GM18861 (cell line): Measurements from ENCODE around the gene PRSS50.
"Not testable (repeated sequence)": the region's sequence is repeated elsewhere in the genome, so short reads cannot be mapped to it uniquely, and the experiment has no call there.

ENCODE experiments used
- ATAC-seq: cut with Tn5 transposase; IDR thresholded peaks from one replicate; pipeline ENCODE4 v1.9.1; 2021; ENCODE audit not compliant: unreplicated experiment

Gene PRSS50

DNA sequence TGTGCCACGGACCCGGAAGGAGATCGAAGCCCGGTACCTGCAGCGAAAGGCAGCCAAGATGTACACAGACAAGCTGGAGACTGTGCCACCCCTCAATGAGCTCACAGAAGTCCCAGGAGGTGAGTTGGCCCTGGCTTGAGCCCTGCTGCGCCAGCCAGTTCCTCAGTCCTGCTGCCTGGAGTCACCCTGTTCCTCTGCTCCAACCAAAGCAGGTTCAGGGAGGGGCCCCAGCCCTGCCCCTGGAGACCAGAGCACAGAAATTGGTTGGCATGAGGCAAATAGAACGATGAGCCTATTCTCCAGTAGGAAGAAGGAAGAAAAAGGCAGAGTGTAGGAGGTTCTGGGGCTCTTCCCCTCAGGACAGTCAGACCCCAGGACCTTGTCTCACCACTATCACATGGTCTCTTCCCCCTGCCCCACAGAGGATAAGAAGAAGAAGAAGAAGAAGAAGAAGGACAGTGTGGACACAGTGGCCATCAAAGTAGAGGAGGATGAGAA is 8.5 kb downstream of the PRSS50 start:
- ATAC-seq = no peak

DNA sequence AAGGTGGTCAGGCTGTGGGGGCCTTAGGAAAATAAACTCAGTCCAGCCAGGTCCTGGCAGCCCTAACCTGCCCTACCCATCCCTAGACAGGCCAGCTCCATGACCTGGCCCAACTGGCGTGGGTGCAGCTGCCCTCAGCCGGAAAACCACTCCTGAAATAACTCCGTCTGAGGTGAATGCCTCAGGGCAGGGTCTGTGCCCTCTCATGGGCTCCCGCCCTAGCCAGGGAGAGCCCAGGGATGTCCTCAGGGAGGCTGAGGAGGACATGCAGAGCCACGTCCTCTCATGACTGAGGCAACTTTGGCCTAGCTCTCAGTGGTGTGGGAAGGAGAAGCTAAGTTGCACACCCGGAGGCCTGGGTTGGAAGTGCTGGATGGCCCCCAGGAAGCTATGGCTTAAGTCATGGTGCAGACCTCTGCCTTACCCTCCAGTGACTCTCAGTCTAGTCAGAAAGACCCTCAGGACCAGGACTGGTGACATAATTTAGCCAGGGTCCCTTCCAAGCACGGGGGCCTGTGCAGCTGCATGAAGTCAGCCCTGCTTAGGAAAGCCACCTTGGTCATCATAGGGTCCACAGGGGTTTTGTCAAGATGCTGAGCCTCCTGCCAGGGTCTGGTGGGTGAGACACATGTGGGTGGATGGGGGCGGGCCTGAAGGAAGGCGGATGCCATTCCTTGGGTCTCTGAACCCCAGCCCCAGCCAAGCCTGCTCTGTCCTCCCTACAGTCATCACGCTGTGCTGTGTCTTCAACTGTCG is 9.1 kb downstream of the PRSS50 start:
- no peak for ATAC-seq

DNA sequence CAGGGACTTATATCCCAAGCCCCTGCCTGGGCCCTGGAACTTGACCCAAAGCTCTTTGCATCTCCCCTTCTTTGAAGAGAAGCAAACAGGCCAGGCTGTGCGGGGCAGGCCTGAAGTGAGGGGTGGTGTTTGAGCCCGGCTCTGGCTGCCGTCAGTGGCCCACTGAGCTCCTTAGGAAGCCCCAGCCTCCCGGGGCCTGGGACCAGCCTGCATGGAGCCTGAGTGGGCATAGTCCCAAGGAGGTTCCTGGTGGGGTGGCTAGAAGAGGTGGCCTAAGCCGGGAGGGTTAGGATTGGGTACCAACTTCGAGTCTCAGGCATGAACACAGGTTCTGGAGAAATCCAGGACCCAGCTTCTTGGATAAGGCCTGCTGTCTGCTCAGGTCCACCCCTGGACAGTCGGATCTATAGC is 10.1 kb downstream of the PRSS50 start:
- no peak for ATAC-seq

DNA sequence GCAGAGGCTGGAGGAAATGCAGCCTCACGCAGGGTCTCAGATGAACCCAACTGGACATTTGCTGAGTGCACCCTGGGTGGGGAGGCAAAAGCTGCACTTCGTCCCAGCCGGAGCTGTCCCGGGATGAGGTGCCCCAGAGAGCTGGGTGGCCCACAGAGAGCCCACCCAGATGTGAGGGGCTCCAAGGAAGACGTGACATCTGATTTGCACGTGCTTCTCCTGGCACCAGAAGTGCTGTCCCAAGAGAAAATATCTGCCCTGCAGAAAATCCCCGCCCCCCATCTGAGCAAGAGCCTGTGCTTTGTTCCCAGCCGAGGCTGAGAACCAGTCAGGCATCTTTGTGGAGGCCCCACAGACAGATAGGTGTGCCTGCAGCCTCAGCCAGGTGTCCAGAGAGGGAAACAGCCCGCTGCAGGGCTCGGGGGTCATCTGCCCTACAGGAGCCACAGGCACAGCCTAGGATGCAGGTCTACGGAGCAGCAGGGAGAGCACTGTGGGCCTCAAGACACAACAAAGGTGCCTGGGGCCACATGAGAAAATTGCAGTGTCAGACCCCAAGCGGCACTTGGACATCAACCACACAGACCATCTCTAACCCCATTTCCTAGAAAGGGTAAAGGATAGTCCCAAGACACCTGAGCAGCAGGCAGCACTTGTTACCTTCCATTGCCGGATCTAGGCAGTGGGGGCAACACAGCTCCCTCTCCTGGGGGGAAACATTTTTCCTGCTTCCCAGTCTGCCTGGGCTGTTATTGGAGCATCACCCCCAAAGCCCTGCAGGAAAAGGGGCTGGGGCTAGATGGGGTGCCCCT is 10.7 kb downstream of the PRSS50 start:
- ATAC-seq = no peak

DNA sequence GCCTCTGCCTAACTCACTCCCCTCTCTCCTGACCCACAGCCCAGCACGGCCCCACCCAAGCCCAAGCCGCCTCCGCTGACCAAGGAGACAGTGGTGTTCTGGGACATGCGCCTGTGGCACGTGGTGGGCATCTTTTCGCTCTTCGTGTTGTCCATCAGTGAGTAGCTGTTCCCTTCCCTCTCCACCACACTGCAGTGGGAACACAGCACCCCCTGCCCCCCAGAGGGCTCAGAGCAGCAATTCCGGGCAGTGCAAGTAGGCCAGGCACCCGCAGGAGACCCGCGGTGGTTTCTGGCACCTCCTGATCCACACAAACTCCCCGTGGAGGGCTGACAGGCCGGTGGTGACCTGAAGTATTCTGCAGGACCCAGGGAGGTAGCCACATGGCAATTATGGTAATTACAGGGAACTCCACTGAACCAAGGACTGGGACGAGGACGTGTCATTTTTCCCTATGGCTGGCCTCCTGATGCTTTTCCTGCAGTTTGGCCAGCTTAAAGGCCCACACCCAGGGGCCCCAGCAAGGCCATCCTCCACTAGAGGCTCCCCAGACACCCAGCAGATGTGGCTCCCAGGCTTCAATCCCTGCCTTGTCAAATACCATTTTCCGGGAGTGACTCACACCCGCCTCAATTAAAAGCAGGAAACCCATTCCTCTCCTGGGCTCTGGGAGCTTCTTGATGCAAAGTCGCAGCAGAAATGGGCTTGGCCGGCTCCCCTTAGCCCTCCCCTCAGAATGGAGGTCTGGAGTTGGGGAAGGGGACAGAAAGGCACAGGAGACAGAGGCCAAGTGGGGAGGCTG is 11.7 kb downstream of the PRSS50 start:
- ATAC-seq = no peak

DNA sequence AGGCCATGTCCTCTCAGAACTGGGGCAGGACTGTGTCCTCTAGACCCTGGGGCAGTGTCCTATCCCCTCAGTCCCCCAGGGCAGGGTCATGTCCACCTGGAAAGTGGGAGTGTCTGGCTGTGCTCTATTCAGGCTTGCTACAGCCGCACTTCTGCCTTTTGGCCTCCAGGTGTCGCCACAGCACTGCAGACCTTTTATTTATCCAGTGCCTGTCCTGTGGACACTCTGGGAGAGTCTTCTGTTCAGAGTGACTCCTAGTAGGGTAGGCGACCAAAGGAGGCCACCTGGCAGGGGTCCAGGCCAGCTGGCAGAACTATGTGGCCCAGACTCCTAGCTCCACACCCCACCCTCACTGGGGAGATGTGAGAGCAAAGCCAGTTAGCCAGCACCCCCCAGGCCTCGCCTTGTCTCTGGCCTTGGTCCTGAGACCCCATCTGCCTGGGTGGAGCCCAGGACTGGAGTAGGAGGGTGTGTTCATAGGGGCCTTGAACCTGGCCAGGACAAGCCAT is 12.6 kb downstream of the PRSS50 start:
- ATAC-seq = no peak

DNA sequence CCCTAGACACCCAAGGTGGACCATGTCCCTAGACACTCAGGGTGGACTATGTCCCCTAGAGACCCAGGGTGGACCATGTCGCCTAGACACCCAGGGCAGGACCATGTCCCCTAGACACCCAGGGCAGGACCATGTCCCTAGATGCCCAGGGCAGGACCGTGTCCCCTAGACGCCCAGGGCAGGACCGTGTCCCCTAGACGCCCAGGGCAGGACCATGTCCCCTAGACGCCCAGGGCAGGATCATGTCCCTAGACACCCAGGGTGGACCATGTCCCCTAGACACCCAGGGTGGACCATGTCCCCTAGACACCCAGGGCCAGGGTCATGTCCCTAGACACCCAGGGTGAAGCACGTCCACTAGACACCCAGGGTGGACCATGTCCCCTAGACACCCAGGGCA is 13.3 kb downstream of the PRSS50 start:
- not testable (repeated sequence) for ATAC-seq

DNA sequence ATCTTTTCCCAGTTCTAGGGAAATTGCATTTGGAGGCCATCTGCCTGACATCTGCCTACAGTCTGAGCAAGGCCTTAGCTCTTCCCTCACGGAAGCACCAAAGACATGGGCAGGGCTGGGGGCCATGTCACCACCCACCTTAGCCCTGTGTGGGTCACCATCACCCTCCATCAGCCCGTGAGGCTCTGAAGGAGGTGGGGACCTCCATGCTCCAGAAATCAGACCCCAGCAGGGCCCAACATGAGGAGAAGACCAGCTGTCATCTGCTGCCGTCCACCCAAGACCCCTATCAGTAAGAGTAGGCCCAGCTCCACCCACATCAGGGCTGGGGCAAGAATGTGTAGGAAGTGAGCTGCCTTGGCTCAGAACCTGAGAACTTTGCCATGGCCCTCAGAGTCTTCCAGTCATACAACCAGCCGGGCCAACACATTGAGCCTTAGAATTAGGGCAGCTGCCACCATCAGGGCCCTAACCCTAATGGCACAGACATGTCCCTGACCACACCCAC is 14.6 kb downstream of the PRSS50 start:
- no peak for ATAC-seq

DNA sequence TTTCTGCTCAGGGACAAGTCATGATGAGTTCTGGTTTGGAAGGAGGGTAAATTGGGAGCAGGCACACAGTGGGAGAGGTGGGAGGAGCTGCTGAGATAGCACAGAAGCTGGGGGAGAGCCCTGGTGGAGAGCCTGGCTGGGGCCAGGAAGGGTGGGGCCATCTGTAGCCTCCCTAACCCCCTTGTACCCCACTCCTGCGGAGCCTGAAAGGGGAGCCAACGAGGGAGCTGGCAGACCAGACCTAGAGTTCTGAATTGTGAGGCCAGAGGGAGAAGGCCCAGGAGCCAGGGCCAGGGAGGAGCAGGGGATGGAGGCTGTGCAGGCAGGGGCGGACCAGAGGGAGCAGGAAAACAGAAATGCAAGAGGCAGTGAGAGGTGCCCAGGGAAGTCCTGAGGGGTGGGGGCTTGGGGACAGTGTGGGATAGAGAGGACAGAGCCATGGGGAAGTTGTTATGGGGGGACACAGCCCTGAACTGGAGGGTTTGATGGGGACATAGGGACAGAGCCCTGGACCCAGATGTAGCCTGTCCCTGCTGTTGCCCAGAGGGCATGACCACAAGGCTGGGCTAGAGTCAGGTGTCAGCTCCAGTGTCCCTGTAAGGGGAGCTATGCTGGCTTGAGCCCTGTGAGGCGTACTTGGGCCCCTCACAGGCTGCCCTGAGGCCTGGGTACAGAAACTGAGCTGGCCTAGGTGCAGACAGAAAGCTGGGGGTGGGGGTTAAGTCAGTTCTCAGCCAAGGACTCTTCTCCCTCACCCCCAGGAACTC is 15.2 kb downstream of the PRSS50 start:
- no peak for ATAC-seq

DNA sequence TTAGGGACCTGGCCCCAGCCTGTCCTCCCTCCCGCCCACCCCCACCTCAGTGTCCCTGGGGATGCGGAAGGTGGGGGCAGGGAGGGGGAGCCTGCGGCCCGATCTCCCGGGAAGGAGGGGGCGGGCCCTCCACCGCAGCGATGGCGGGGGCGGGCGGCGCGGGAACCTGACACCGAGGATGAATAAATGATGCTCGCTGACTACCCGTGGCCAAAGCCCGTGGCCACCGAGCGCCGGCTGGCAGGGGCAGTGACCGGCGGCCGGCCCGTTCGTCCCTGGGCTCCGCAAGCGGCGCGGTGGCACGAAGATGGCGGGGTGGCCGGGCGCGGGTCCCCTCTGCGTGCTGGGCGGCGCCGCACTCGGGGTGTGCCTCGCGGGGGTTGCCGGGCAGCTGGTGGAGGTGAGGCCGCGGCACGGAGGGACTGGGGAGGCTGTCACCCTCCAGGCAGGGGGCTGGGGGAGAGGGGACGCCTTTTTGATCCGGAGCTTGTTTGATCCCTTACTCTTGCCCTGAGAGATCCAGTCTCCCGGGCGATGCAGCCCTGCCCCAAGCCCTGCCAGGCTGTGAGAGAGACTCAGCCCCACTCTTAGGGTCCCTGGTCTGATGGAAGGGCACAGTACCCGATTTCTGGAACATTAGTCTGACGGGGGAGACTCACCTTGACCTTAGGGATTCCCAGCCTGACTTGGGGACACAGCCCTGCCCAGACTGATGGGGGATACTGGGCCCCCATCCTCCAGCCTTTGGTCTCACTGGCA is 16.3 kb downstream of the PRSS50 start, which contains the start of gene TMIE:
TSS of gene TMIE (plus strand) at position 212 of the 759 bp plus-strand sequence. CDS start at position 308, 96 bp downstream.
- no peak for ATAC-seq

DNA sequence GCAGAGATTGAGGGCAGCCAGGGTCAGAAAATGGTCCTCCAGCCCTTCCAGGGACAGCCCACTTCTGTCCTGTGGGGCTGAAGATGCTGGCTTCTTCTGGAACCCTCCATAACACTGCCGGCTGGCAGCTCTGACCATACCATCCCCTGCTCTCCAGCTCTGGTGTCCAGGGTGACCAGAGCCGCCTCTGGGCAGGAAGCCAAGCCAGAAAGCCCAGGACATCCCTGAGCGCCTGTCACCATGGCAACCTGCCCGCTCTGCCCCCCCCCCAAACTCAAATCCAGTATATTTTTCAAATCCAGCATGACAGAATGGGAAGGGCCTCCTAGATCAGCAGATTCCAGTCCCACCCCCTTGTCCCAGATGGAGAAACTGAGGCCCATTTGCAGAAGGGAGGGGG is 16.9 kb downstream of the PRSS50 start:
- ATAC-seq = no peak

DNA sequence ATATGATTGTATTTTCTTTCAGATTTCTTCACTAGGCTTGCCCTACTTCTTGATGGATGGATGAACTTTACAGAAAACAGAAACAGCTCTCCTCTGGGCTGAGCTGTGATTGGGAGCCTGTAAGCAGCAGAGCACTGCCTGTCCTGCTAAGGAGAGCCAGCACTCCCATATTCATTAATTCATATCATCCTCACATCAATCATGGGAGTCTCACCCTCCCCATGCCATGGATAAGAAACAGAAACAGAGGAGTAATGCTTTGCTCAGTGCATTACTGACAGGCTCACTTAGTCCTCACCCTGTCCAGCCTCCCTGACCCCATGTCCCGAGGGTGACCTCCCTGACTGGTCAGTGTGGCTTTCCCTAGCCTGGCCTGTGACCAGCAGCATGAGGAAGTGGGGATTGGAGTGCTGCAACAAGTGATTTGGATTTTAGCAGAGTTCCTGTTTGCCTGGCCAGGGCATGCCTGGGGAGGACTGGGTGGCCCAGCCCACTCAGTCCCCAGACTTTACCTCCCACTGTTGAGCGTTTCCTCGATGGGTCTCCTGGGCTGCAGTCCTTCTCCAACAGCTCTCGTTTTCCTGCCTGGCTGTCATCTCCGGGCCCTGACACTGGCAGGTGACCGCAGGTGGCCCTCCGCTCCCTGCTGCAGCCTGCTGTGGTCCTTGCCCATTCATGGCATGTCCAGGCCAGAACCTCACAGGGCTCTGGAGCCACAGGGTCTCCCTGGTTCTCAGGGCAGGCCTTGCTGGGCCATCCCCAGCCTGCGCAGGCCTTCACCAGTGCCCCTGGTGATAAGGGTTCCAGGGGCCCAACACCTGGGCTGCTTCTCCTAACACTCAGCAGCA is 17.8 kb downstream of the PRSS50 start:
- no peak for ATAC-seq

DNA sequence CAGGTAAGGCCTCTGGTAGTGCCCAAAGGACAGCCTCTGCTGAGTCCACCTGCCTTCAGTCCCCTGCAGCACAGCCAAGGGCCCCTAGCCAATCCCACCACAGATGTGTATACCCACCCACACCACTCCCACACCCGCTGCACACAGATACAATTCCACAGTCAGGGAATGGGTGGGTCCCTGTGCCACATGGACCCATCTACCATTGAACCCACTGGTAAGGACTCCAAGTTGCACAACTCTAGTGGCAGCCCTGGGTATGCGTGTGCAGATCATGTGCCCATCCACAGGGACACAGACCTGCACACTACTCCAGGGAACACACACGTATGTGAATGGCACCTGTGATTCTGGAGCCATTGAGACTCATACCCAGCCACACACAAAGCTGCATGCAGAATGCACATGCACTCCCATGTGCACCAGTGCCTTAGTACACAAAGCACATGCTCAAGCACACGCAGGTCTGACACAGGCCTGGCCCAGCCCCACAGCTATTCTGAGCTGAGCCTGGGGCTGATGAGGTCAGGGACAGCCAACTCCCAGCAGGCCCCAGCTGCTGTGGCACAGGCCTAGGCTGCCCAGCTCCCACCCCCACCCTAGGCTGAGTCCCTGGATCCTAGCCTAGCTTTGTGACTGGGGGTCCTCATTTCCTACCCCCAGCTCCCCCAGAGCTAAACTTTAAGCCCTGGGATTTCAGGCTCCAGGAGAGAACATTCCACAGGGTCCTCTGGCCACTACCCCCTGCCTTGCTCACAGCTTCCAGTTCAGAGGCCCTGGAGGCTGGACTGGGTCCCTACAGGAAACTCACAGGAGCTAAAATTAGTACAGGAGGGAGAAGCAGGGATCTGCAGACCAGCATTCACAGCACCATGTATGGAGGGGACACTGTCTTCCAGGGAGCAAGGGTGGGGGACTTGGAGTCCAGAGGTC is 21.4 kb downstream of the PRSS50 start:
- no peak for ATAC-seq

DNA sequence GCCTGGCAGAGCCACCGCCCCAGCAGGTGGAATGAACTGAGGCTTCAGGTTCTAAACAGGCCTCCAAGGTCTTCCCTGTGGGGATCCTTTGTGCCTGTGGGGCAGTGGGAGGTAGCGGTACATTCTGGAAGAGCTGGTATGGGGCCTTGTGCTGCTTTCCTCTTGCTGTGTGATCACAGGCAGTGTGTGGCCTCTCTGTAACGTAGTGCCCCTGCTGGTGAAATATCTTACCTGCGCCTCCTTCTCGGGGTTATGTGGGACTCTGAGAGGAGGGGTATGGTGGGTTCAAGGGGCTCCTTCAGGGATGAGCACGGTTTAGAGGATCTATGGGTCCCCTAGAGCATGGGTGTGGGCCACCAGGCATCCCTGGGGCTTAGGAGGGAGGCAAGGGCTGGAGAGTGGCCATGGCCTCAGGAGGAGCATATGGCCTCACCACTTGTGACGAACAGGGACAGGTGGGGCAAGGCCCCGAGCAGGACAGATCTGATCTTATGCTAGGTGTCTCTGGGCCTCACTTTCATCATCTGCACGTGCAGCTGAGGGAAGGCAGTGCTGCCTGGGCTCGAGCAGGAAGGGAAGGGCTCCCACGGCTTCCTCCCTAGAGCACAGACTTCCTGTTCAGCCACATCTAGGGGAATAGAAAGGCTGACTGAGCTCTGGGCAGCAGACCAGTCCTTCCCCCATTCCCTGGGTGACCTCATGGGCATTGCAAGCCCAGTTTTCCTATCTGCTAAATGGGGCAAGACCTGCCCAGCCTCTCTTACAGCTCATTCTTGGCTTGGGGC is 22.3 kb downstream of the PRSS50 start:
- no peak for ATAC-seq

DNA sequence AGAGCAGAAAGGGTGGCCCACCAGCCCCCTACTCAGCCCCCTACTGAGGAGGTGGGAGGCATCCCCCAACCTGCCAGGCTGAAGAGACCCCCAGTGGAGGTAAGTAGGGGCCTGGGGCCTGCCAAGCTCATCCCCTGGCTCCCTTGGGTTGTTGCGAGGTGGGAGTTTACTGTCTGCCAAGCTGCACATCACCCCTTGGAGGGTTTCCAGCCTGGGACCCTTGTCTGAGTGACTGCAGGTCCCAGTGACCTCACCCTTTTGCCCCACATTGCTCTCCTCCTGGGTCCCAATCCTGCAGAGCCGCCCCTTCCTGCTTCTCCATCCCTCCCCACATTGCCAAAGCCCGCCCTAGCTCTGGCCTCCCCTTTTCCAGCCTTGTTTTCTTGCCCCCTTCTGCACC is 23.1 kb downstream of the PRSS50 start:
- no peak for ATAC-seq

DNA sequence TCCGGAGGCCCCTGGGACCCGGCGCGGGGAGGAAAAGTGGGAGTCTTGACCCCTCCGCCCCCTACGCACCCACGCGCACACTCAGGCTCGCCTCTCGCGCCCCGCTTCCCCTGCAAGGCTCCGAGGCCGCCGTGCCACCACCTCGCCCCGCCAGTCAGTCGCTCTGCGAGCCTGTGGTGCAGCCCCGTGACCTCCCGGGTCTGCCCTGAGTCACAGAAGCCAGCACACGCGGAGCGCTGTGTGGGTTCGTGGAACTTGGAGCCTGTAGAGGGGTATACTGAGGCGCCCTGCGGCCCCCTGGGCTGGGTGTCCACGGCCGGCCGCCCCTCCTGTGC is 23.8 kb downstream of the PRSS50 start:
- ATAC-seq = no peak
